ENCODE data around the gene PRAC2. TPM values are rescaled to one million over a fixed set of nuclear protein-coding genes. Genes with fewer than 3 reads are reported as not detected.

PRAC2 gene
- total RNA-seq, 1 donor from 2014 or later: not detected

DNA sequence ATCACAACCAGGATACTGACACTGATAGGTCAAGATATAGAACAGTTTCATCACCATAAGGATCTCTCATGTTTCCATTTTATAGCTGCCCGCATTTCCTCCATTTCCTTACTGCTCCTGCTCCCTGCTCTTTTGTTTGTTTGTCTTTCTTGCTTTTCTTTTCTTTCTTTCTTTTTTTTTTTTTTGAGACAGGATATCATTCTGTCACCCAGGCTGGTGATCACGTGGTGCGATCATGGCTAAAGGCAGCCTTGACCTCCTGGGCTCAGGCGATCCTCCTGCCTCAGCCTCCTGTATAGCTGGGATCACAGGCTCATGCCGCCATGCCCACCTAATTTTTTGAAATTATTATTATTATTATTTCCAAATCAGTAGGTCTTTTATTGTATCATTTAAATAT is 32.3 kb upstream of the PRAC2 start:
- Histone ChIP-seq H3K27me3 (no peaks in the 10 kb centered on the region), H3K27ac (no peak overlapping the region), H3K4me3 (no peak overlapping the region), H3K4me1 (no peaks in the 10 kb centered on the region), H3K9me3 (no peaks in the 10 kb centered on the region), H3K36me3 (no peaks in the 10 kb centered on the region)
- no peak for DNase-seq (ENCODE audit: low spot score in 2 of 2)
- TF ChIP-seq, protein P1, sequence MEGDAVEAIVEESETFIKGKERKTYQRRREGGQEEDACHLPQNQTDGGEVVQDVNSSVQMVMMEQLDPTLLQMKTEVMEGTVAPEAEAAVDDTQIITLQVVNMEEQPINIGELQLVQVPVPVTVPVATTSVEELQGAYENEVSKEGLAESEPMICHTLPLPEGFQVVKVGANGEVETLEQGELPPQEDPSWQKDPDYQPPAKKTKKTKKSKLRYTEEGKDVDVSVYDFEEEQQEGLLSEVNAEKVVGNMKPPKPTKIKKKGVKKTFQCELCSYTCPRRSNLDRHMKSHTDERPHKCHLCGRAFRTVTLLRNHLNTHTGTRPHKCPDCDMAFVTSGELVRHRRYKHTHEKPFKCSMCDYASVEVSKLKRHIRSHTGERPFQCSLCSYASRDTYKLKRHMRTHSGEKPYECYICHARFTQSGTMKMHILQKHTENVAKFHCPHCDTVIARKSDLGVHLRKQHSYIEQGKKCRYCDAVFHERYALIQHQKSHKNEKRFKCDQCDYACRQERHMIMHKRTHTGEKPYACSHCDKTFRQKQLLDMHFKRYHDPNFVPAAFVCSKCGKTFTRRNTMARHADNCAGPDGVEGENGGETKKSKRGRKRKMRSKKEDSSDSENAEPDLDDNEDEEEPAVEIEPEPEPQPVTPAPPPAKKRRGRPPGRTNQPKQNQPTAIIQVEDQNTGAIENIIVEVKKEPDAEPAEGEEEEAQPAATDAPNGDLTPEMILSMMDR (IDR thresholded peaks at IDR 0.05): no peak
- intact Hi-C loops (cut with DNase I): no loop called here

- no peaks in the 10 kb centered on the region for H3K36me3 ChIP-seq
- intact Hi-C loops (cut with DNase I): no loop called here
- TF ChIP-seq, protein P1 (IDR thresholded peaks at IDR 0.05): no peak
- DNase-seq (ENCODE audit: low spot score in 2 of 2): no peak
- no peak overlapping the region for H3K4me3 ChIP-seq
- no peak overlapping the region for H3K27ac ChIP-seq
- H3K9me3 ChIP-seq: no peaks in the 10 kb centered on the region
- H3K4me1 ChIP-seq: no peaks in the 10 kb centered on the region
- no peaks in the 10 kb centered on the region for H3K27me3 ChIP-seq
Measured at GRCh38 chr17:48692049-48692448, 30.9 kb upstream of the PRAC2 start.

GRCh38 chr17:48693178-48693577 is 29.8 kb upstream of the PRAC2 start:
- intact Hi-C loops (cut with DNase I): no loop called here
- no peak overlapping the region for H3K4me3 ChIP-seq
- no peaks in the 10 kb centered on the region for H3K4me1 ChIP-seq
- no peak for DNase-seq (ENCODE audit: low spot score in 2 of 2)
- no peaks in the 10 kb centered on the region for H3K9me3 ChIP-seq
- TF ChIP-seq, protein P1 (IDR thresholded peaks at IDR 0.05): no peak
- no peak overlapping the region for H3K27ac ChIP-seq
- H3K27me3 ChIP-seq: no peaks in the 10 kb centered on the region
- H3K36me3 ChIP-seq: no peaks in the 10 kb centered on the region

- H3K4me3 ChIP-seq: no peak overlapping the region
- no peak overlapping the region for H3K27ac ChIP-seq
- DNase-seq (ENCODE audit: low spot score in 2 of 2): no peak
- no peaks in the 10 kb centered on the region for H3K27me3 ChIP-seq
- TF ChIP-seq, protein P1 (IDR thresholded peaks at IDR 0.05): no peak
- H3K4me1 ChIP-seq: no peaks in the 10 kb centered on the region
- H3K9me3 ChIP-seq: no peaks in the 10 kb centered on the region
- intact Hi-C loops (cut with DNase I): no loop called here
- H3K36me3 ChIP-seq: no peaks in the 10 kb centered on the region
Measured at GRCh38 chr17:48701864-48702532, 21.0 kb upstream of the PRAC2 start.

DNA sequence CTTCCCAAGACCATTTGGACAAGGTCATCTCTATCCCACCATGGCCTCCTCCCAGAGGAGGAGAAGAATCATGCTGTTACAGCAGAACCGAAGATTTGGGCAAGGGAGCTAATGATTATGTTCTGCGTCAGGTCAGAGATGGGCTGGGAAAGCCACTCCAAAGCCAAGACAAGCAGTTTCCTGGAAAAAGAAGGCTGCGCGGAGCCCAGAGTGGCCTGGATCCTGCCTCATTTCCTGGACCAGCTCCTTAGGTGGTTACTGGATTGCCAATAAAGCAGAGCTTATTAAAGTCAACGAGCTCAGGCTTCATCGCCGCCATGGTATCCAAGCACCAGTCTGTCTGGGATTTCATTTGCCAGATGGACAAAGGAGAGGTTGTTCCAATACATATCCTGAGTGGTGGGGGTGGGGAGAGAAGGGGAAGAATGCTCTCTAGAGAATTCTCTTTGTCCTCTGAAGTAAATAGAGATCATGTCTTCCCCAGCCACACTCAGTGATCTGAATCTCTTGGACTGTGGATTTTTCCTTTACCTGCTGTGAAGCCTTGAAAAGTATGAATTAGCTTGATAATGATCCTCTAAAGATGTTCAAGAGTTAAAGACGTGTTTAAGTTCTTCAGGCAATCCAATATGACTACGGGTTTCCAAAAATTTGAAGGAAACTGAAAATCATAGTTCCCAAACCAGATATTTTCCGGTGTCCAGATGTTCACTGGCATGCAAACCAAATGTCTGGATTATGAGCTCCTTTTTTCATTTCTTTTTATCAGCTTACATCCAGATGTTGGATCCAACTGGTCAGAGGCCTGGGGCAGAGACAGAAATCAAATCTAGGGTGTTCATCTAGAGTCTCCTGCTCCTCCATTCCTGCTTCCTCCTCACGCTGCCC is 18.4 kb upstream of the PRAC2 start:
- Histone ChIP-seq H3K4me3 (no peak overlapping the region), H3K4me1 (no peaks in the 10 kb centered on the region), H3K27ac (no peak overlapping the region), H3K27me3 (no peaks in the 10 kb centered on the region), H3K9me3 (no peaks in the 10 kb centered on the region), H3K36me3 (no peaks in the 10 kb centered on the region)
- TF ChIP-seq, protein P1 (IDR thresholded peaks at IDR 0.05): no peak
- intact Hi-C loops (cut with DNase I): no loop called here
- no peak for DNase-seq (ENCODE audit: low spot score in 2 of 2)
